ENCODE results near the gene APIP.

Gene APIP

GRCh38 chr11:34870548-34871196 is 45.5 kb downstream of the APIP start:
- no peak for TF ChIP-seq CTCF (IDR thresholded peaks at IDR 0.05; ENCODE audit: low read depth, low read length, missing control alignments)
- DNase-seq = no peak
- Histone ChIP-seq H3K27ac (no peak overlapping the region), H3K36me3 (replicated peaks) (no peaks in the 10 kb centered on the region), H3K27me3 (replicated peaks) (no peaks in the 10 kb centered on the region), H3K4me3 (ENCODE audit: low read depth, low read length) (no peak overlapping the region)
- in situ Hi-C loops (cut with HindIII; ENCODE audit: low pct_ligation_motif_present, low sequenced_read_pairs) = no loop called here

- in situ Hi-C loops (cut with HindIII; ENCODE audit: low pct_ligation_motif_present, low sequenced_read_pairs) = no loop called here
- no peak for DNase-seq
- Histone ChIP-seq H3K27me3 (replicated peaks) (no peaks in the 10 kb centered on the region), H3K36me3 (replicated peaks) (no peaks in the 10 kb centered on the region), H3K27ac (no peak overlapping the region), H3K4me3 (ENCODE audit: low read depth, low read length) (no peak overlapping the region)
- peak; percentile 54 for TF ChIP-seq CTCF (IDR thresholded peaks at IDR 0.05; ENCODE audit: low read depth, low read length, missing control alignments)
These were observed 46.8 kb downstream of the APIP start for GRCh38 chr11:34869425-34869824.

GRCh38 chr11:34866375-34866774 is 49.8 kb downstream of the APIP start:
- no peak overlapping the region for H3K27ac ChIP-seq
- H3K27me3 ChIP-seq (replicated peaks) = no peaks in the 10 kb centered on the region
- DNase-seq = no peak
- H3K36me3 ChIP-seq (replicated peaks) = no peaks in the 10 kb centered on the region
- H3K4me3 ChIP-seq (ENCODE audit: low read depth, low read length) = no peak overlapping the region
- no peak for TF ChIP-seq CTCF (IDR thresholded peaks at IDR 0.05; ENCODE audit: low read depth, low read length, missing control alignments)
- in situ Hi-C loops (cut with HindIII; ENCODE audit: low pct_ligation_motif_present, low sequenced_read_pairs) = no loop called here

- no peak for TF ChIP-seq CTCF (IDR thresholded peaks at IDR 0.05; ENCODE audit: low read depth, low read length, missing control alignments)
- Histone ChIP-seq H3K27me3 (replicated peaks) (no peaks in the 10 kb centered on the region), H3K36me3 (replicated peaks) (no peaks in the 10 kb centered on the region), H3K27ac (no peak overlapping the region), H3K4me3 (ENCODE audit: low read depth, low read length) (no peak overlapping the region)
- in situ Hi-C loops (cut with HindIII; ENCODE audit: low pct_ligation_motif_present, low sequenced_read_pairs) = no loop called here
- no peak for DNase-seq
These were observed 50.9 kb downstream of the APIP start for GRCh38 chr11:34865261-34865660.

- no peaks in the 10 kb centered on the region for H3K36me3 ChIP-seq (replicated peaks)
These were observed 51.8 kb downstream of the APIP start for GRCh38 chr11:34864424-34864823.

More at GRCh38 chr11:34864424-34864823, 51.8 kb downstream of the APIP start:
- H3K27me3 ChIP-seq (replicated peaks) = no peaks in the 10 kb centered on the region
- no peak overlapping the region for H3K4me3 ChIP-seq (ENCODE audit: low read depth, low read length)
- in situ Hi-C loops (cut with HindIII; ENCODE audit: low pct_ligation_motif_present, low sequenced_read_pairs) = no loop called here
- no peak overlapping the region for H3K27ac ChIP-seq
- no peak for DNase-seq
- TF ChIP-seq CTCF (IDR thresholded peaks at IDR 0.05; ENCODE audit: low read depth, low read length, missing control alignments) = no peak
